ENCODE measurements around the gene FLRT3.

FLRT3 gene

DNA sequence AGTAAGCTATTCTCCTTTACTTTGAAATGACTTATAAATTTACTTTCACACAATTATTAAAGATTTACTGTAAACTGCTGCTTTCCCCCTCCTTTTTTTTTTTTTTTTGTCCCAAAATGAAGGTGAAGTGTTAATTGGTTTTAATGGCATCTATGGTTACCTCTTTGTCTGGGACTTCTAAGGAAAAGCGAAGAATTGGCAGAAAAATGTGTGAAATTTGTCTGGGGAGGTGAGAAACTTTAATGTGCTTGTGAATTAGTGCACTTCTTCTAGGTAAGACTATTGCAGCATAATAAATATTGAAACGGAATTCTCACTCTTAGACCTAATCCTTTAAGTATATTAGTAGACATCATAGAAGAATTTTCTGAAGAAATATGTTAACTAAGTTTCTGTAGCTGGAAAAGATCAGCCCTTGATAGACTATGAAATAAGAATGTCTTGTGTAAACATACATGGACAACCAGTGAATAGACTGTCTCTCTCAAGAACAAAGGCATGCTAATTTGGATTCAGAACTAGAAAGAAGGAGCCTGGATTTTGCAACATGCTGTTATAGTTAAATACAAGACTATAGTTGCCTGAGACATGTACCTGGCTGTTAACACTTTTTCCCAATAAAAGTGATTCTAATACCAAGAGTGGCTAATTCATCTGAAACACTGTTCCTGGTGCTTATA is 23.9 kb downstream of the FLRT3 start:
- DNase-seq: no peak

- no peak for DNase-seq
Observed at GRCh38 chr20:14312001-14312400, 25.4 kb downstream of the FLRT3 start.

GRCh38 chr20:14310977-14311627 is 26.3 kb downstream of the FLRT3 start:
- DNase-seq: no peak

DNA sequence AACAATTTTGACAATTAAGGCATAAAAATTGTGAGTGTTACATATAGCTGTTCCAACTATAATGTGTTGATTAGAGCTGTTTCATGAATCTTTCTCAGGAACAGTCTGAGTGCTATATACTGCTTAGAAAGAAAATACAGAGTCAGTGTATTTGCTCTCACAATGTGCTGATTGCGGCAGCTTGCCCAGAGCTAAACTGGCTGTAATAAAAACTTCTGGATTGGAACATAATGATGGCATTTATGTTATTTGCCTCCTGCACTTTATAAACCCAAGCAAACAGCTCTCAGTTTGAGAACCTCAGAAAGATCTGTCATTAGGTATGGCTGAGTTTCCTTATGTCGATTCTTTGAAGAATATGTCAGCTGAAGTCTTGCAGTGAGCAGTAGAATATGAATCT is 29.5 kb downstream of the FLRT3 start:
- no peak for DNase-seq

DNA sequence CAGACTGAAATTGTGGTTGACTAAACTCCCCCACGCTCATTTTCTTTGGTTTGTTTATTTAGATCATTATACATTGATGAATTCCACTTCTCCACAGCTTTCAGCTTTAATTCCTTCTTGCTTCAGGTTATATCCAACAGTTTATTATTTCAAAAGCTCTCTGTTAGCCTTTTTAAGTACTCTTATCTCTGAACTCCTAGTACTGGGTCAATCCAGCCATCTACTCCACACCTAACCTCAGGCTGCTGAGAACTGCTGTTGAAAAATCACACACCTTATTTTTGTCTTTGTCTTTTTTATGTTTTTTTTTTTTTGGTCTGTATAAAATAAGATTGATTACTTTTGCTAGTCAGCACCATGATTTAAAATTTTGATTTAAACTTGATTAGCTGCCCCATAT is 32.9 kb downstream of the FLRT3 start:
- no peak for DNase-seq

DNA sequence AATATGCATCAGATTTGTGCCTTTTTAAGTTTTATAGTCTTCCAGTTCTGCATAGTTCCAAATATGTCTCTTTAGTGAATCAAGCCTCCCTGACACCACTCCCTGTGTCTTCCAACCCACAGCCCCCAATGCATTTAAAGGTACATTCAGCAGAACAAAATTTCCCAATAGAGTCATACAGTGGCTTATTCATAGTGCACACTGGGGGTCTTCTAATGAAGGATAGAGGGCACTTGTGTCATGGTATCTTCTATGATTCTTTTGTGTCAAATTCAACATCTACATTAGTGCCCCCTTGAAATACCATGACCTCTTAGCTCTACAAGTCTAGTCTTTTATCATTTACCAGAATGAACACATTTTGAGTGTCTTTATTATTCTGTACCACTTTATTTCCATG is 33.8 kb downstream of the FLRT3 start:
- no peak for DNase-seq

DNA sequence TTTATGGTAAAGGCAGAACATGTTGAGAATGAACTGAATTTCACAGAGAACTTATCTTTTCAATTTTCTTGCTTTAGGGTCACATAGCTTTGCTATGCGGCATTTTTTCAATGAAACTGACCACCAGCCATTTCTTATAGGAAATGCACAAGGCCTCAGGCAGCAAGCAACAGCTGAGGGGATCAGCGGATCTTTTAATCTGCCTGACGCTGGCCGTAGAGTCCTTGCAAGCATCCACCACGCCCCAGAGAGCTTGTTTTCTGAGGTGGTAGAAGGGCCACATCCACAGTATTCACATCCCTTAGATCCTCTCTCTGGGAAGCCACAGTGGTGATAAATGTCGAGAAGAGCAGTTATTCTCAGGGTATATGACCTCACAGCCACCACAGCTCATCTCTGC is 34.3 kb downstream of the FLRT3 start:
- DNase-seq: no peak

GRCh38 chr20:14299831-14300230 is 37.6 kb downstream of the FLRT3 start:
- DNase-seq: no peak

DNA sequence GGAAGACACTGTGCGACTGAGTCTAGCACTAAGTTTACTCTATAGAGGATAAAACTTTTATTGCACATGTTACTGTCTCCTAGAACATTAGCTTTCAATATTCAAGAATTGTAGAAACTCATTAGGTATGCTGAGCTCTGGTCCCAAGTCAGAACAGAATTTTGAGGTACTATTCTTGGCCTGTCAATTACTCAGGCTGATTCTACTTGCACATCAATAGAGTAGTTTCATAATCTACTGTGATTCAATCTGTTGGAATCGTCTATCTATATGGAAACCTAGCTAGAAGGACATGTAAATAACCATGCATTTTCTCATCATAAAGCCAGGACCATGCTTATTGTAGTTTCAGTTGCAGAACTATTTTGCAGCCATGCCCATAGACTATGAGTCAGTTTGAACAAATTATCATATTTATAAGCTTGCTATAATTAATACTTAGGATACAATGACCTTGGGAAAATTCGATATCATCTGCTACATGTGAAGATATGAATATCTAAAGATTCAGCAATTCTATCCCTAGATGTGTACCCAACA is 41.6 kb downstream of the FLRT3 start:
- DNase-seq: no peak

DNA sequence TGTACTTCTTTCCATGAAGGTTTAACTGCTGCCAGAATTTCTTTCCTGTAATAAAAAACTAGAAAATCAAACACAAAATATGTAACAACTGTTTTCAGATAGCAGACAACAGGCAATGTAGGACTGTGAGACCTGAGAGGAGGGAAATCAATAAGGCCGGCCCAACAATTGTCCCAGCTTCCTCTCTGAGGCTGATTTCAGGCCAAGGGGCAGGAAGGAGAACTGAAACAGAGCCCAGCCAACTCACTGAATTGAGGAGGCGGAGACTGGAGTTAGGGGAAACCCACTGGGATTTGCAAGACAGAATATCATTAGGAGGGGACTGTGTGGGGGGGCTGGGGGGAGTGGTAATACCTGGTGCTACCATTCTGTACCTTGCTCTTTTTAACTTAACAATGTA is 42.2 kb downstream of the FLRT3 start:
- no peak for DNase-seq

DNA sequence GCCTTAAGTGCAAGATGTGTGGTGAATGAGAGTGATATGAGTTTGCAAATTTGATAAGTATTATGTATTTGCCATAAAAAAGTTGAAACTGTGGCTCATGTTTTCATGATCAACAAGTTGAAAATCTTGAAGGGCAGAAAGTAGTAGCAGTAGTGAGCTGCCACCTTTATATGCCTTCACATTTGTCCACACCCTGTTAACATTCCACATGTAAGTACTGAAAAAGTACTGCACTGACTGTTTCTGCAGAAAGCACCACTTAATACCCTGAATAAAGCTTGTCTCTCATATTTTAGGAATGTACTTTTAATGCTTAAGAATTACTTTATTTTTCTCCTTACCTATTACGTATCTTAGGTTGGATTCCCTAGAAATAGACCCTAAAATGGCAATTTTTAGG is 45.9 kb downstream of the FLRT3 start:
- no peak for DNase-seq

DNA sequence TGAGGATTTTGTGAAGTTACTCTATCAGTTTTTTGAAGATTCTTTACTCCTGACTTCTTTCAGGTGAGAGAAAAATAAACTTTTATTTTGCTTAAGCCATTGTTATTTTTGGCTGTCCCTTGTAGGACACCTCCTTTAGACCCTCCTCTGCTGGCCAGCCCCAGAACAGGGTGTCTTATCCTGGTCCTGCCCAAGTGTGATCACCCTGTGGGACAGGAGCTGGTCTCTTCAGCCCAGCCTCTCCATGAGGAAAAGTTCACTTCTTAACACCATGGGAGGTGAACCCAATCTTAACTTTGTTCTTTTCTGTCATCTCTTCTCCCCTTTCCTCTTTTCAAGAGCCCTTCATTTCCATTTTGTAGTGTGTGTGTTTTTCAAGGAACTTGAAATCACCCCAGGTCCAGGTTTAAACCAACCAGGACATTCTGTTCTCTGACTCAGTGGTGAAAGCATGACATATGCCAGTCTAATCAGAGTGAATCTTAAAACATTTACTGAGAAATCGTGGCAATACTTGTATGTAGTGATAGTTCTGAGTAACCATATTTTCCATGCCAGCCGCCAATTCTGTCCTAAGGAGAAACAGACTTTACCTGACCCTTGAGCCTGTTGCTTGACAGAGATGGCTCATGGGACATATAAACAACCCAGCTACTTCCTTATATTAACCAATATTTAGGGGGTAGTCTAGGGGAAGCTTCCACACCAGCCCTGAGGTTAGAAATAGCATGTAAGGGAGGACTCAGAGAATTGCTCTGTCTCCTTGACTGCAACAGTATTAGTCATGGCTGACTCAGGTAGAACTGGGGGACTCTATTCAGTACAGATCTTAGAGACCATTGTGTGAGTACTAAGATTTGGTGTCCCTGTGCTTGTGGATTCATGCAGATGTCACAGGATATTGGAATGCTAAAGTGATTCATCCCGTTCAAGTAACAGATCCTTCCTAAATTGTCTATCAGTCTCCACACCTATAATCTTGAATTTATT is 48.8 kb downstream of the FLRT3 start:
- DNase-seq: no peak

DNA sequence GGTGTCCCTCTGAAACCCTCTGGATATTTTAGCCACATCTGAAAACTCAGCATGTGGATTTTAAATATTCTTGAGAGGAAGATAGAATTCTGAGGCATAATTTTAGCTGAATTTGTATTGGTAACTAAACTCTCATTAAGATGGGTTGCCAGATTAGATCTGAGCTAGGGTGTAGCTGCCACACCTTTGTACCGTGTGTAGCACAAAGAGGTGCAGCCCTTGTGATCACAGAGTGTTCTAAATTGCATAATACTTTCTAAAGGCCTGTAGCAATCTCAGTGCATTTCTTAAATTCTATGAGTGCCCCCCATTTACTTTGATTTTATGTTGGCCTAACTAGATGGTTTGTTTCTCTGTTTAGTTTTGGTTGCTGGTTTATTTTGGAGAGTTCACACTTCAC is 53.0 kb downstream of the FLRT3 start:
- DNase-seq: no peak

- no peak for DNase-seq
Observed at GRCh38 chr20:14282140-14282539, 55.3 kb downstream of the FLRT3 start.

All from activated CD4-positive, alpha-beta T cell treated with anti-CD3 and anti-CD28 coated beads for 1 hour (primary cell).